ENCODE measurements around the gene PTPRO. TPM values are rescaled to one million over a fixed set of nuclear protein-coding genes. Genes with fewer than 3 reads are reported as not detected.

PTPRO gene
- total RNA-seq, 1 experiment from 2014 or later = 0.52 TPM

DNA sequence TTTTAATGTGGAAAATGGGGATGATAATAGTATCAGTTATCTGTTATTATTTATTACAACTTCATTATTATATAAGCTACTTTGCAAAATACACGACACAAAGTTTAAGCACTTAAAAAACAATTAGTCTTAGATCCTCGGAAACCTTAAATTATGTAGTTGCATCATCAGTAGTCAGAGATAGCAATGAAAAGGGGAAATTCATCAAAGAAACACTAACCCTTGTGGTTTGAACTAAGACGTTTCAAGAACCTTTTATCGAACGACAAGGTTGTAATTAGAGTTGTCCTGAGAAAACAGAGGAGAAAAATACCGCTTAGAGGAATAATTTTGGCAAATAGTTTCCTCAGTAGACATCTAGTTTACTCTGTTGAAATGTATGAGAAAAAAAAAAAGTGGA is 198.5 kb downstream of the PTPRO start:
- no peaks in the 10 kb centered on the region for H3K9me3 ChIP-seq (ENCODE audit: control insufficient read depth, low read depth, low read length)
- no peak overlapping the region for H3K14ac ChIP-seq (ENCODE audit: insufficient read depth, low read length)
- no peak overlapping the region for H3K27ac Mint-ChIP-seq
- no peak overlapping the region for H2BK5ac ChIP-seq (ENCODE audit: insufficient read length, low read length)
- H2BK20ac ChIP-seq (ENCODE audit: low read depth, low read length, poor library complexity, severe bottlenecking) = no peak overlapping the region
- H3T11ph ChIP-seq (ENCODE audit: low read length) = no peak overlapping the region
- no peak overlapping the region for H3K27ac ChIP-seq (ENCODE audit: insufficient read length, low read depth, low read length)
- H3K23ac ChIP-seq (ENCODE audit: insufficient read length, low read depth, low read length) = no peak overlapping the region
- H3K4me3 Mint-ChIP-seq = no peak overlapping the region
- no peak overlapping the region for H2AK5ac ChIP-seq (ENCODE audit: insufficient read length, low read length)
- no peaks in the 10 kb centered on the region for H4K20me1 ChIP-seq (ENCODE audit: control insufficient read depth, insufficient read depth, insufficient read length)
- H3K27me3 ChIP-seq (ENCODE audit: insufficient read depth, low read length) = no peaks in the 10 kb centered on the region
- no peak overlapping the region for H3K9ac ChIP-seq (ENCODE audit: extremely low read depth, insufficient read length, low read length)
- no peaks in the 10 kb centered on the region for H3K4me1 ChIP-seq (ENCODE audit: insufficient read depth, low read length)
- no peak overlapping the region for H4K91ac ChIP-seq (ENCODE audit: insufficient read length, low read depth, low read length)
- DNase-seq = no peak
- TF ChIP-seq, protein P1, sequence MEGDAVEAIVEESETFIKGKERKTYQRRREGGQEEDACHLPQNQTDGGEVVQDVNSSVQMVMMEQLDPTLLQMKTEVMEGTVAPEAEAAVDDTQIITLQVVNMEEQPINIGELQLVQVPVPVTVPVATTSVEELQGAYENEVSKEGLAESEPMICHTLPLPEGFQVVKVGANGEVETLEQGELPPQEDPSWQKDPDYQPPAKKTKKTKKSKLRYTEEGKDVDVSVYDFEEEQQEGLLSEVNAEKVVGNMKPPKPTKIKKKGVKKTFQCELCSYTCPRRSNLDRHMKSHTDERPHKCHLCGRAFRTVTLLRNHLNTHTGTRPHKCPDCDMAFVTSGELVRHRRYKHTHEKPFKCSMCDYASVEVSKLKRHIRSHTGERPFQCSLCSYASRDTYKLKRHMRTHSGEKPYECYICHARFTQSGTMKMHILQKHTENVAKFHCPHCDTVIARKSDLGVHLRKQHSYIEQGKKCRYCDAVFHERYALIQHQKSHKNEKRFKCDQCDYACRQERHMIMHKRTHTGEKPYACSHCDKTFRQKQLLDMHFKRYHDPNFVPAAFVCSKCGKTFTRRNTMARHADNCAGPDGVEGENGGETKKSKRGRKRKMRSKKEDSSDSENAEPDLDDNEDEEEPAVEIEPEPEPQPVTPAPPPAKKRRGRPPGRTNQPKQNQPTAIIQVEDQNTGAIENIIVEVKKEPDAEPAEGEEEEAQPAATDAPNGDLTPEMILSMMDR (conservative IDR thresholded peaks at IDR 0.05) = no peak
- peaks cover 6 to 17% of the 10 kb centered on the region in 2 experiments for H3K9me3 Mint-ChIP-seq
- H3K36me3 Mint-ChIP-seq (ENCODE audit: insufficient read depth in 1 of 3, low read depth in 3 of 3) = peaks cover 4 to 8% (median 5%) of the 10 kb centered on the region in 3 experiments; a peak in 5 of 7 replicates
- H3K4ac ChIP-seq (ENCODE audit: low read depth, low read length) = no peak overlapping the region
- H3K56ac ChIP-seq (ENCODE audit: insufficient read length, low read depth, low read length) = no peak overlapping the region
- H2BK120ac ChIP-seq (ENCODE audit: low read depth, low read length, poor library complexity, severe bottlenecking) = no peak overlapping the region
- no peak overlapping the region for H2BK15ac ChIP-seq (ENCODE audit: low read depth, low read length)
- no peak overlapping the region for H4K5ac ChIP-seq (ENCODE audit: insufficient read length, low read depth, low read length)
- H3K79me1 ChIP-seq (ENCODE audit: insufficient read depth, low read depth, low read length, poor library complexity, severe bottlenecking) = no peaks in the 10 kb centered on the region
- no peaks in the 10 kb centered on the region for H3K23me2 ChIP-seq (ENCODE audit: insufficient read length, low read depth, low read length, poor library complexity, severe bottlenecking)
- no peaks in the 10 kb centered on the region for H3K27me3 Mint-ChIP-seq (ENCODE audit: low read depth)
- H3K18ac ChIP-seq (ENCODE audit: insufficient read length, low read depth, low read length) = no peak overlapping the region
- no peak overlapping the region for H3K4me2 ChIP-seq (ENCODE audit: insufficient read depth, insufficient read length, low read length)
- no peak overlapping the region for H2BK12ac ChIP-seq (ENCODE audit: insufficient read length, low read depth, low read length)
- H3K4me1 Mint-ChIP-seq = peaks cover 9 to 16% of the 10 kb centered on the region in 2 experiments
- H2AFZ ChIP-seq (ENCODE audit: low read length) = no peak overlapping the region
- H3K79me2 ChIP-seq (ENCODE audit: insufficient read depth, low read length) = no peaks in the 10 kb centered on the region
- no CpG with 5 or more reads among the region's 6 CpGs for WGBS (ENCODE audit: extremely low coverage, insufficient read length, low lambda C conversion rate)
- H4K8ac ChIP-seq (replicated peaks; ENCODE audit: insufficient read length, low read depth, low read length) = no peak overlapping the region

Data from H9 (cell line).